Skeletal muscle satellite cell (primary cell): ENCODE results near the gene MYL6.

Experiments used
- H3K27me3 ChIP-seq: 2 replicates; pipeline ENCODE4 v1.7.0; 2013; ENCODE audit warnings: low read length; ENCODE audit not compliant: control insufficient read depth, insufficient read depth
- H3K36me3 ChIP-seq: 2 replicates; pipeline ENCODE4 v1.7.0; 2013; ENCODE audit warnings: mild to moderate bottlenecking, control low read depth, low read length; ENCODE audit not compliant: insufficient read depth
- H3K4me1 ChIP-seq: 2 replicates; pipeline ENCODE4 v1.7.0; 2013; ENCODE audit warnings: low read length; ENCODE audit not compliant: control insufficient read depth, insufficient read depth
- H3K4me2 ChIP-seq: 2 replicates; pipeline ENCODE4 v1.7.0; 2013; ENCODE audit warnings: mild to moderate bottlenecking, low read length
- H3K4me3 ChIP-seq: 2 replicates; pipeline ENCODE4 v1.7.0; 2013; ENCODE audit warnings: low read length
- H3K9ac ChIP-seq: 2 replicates; pipeline ENCODE4 v1.7.0; 2013; ENCODE audit warnings: mild to moderate bottlenecking, low read depth, low read length, moderate library complexity
- H3K9me3 ChIP-seq: replicated peaks from 2 replicates; pipeline ENCODE4 v1.7.0; 2013; ENCODE audit warnings: mild to moderate bottlenecking, control low read depth, low read length

The MYL6 gene

DNA sequence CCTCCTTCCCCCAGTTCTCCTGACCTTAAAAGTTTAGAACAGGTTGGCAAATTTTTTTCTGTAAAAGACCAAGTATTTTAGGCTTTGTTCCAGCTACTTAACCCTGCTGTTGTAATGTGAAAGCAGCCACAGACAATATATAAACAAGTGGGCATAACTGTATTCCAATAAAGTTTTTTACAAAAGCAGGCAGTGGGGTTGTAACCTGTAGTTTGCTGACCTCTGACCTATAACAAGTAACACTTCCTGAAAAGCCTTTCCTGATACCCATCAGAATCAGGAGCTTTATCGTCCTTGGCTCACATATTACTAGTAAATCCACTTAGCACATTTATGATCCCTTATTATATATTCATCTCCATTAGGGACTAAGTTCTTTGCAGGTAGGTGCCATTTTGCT is 44.2 kb downstream of the MYL6 start:
- Histone ChIP-seq H3K4me3 (no peak overlapping the region), H3K36me3 (peaks cover 35% of the 10 kb centered on the region), H3K4me1 (peaks cover 11% of the 10 kb centered on the region), H3K4me2 (no peak overlapping the region), H3K9ac (no peak overlapping the region), H3K9me3 (no peaks in the 10 kb centered on the region), H3K27me3 (no peaks in the 10 kb centered on the region)

DNA sequence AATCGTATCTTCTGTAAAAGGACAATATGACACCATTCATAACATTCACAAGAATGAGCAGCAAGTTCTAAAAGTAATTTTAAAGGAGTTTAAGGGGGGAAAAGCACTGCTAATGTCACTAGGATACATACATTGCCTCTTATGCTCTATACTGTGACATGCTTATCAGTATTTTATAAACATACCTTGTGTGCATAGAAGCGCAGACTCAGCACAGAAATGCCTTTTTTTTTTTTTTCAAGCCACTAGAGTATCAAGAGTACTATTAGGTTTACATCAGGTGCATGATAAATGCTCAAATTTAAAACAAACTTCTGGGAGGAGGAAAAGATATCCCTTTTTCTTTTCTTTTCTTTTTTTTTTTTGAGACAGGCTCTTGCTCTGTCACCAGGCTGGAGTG is 44.7 kb downstream of the MYL6 start:
- Histone ChIP-seq H3K4me1 (peaks cover 13% of the 10 kb centered on the region), H3K9me3 (no peaks in the 10 kb centered on the region), H3K9ac (no peak overlapping the region), H3K27me3 (no peaks in the 10 kb centered on the region), H3K4me2 (no peak overlapping the region), H3K36me3 (peaks cover 39% of the 10 kb centered on the region), H3K4me3 (no peak overlapping the region)

DNA sequence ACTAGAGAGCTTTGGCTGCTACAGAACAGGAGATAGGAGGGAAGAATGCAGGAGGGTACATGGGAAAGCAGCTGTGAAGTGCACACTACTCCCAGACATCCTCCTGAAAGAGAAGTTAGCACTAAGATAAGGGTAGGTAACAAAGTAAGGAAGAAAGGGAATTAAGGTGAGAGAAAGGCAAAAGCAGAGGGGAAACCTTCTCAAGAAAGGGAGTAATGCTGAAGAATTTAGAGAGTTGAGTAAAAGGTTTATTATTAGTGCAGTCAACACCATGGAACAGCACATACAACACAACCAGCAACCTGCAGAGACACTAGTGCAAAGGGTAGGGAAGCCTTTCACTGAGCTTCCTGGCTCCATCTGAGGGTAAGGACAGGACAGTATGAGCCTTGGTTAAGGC is 46.1 kb downstream of the MYL6 start:
- Histone ChIP-seq H3K4me1 (peaks cover 13% of the 10 kb centered on the region), H3K4me2 (no peak overlapping the region), H3K4me3 (no peak overlapping the region), H3K9ac (no peak overlapping the region), H3K9me3 (no peaks in the 10 kb centered on the region), H3K36me3 (peaks cover 44% of the 10 kb centered on the region), H3K27me3 (no peaks in the 10 kb centered on the region)

DNA sequence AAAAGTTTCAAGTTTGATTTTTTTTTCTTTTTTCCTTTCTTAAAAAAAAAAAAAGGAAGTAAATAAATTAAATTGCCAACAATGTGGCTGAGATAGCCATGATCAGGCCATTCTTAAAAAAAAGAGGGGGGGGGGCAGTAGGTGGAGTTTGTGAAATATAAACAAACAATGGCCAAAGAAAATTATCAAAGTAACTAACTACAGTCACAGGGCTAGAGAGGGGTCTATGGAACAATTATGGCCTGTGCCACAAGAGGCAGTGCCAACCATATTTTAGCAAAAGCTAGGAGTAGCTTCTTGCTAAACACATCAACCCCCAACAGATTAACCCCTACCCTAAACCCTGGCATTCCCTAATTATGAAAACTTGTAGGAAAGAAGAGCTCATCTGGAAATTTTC is 47.3 kb downstream of the MYL6 start:
- no peaks in the 10 kb centered on the region for H3K9me3 ChIP-seq
- H3K27me3 ChIP-seq: no peaks in the 10 kb centered on the region
- peaks cover 13% of the 10 kb centered on the region for H3K4me1 ChIP-seq
- no peak overlapping the region for H3K4me2 ChIP-seq
- peaks cover 53% of the 10 kb centered on the region for H3K36me3 ChIP-seq
- no peak overlapping the region for H3K9ac ChIP-seq
- no peak overlapping the region for H3K4me3 ChIP-seq

DNA sequence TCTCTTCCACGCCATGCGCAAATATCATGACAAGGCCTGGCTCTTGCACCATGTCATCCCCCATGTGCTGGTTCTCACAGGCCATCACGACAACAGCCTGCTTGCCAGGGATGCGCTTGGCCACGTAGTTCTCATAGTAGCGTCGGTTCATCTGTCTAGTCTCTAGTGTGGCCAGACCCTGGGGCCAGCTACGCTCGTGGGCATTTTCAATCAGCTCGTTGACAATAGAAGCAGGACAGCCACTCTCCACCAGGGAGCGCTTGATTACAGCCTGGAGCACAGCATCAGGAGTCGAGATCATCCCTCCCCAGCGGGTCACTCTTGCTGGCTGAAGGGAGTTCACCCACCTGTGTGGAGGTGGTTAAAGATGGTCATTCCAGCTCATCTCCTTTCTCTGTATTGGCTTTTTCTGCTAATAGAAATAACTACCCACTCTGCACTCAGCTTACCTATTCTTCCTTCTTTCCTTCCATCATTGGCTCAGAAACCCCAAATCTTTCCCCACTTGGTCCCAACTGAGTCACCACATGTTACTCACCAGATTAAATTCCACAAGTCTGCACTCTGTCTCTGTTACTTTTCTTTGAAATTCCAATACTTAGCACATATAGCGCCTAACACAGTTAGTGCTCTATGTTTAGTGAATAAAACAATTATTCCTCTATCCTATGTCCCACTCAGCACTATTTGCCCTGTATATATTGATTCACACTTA is 48.5 kb downstream of the MYL6 start:
- Histone ChIP-seq H3K4me3 (no peak overlapping the region), H3K4me1 (peaks cover 13% of the 10 kb centered on the region), H3K36me3 (peaks cover 59% of the 10 kb centered on the region)

DNA sequence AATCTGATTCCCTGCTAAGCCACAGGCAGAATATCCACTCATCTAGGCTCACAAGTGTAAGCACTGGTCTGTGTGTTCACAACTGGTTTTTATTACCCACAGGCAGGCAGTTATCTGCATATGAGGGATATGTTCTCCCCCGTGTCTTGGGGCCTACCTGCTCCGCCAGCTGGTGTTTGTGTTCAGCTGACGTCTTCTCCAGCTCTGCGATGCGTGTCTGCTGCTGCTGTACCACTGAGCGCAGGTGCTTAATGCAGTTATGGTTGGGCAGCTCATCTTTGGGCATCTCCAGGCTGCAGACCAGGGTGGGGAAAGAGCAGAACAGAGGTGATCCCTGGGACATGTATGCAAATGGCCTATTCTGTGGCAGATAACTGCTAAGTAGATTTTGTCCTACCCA is 49.8 kb downstream of the MYL6 start:
- peaks cover 13% of the 10 kb centered on the region for H3K4me1 ChIP-seq
- no peak overlapping the region for H3K4me3 ChIP-seq
- H3K4me2 ChIP-seq: no peak overlapping the region
- no peaks in the 10 kb centered on the region for H3K9me3 ChIP-seq
- no peak overlapping the region for H3K9ac ChIP-seq
- no peaks in the 10 kb centered on the region for H3K27me3 ChIP-seq
- H3K36me3 ChIP-seq: peaks cover 70% of the 10 kb centered on the region

More for the DNA sequence above, 48.5 kb downstream of the MYL6 start:
- H3K4me2 ChIP-seq: no peak overlapping the region
- H3K9me3 ChIP-seq: no peaks in the 10 kb centered on the region
- H3K9ac ChIP-seq: no peak overlapping the region
- H3K27me3 ChIP-seq: no peaks in the 10 kb centered on the region
